Forelimb muscle (tissue), 1 donor: ENCODE measurements around the gene ARMC7. TPM values are rescaled to one million over a fixed set of nuclear protein-coding genes. Genes with fewer than 3 reads are reported as not detected.
"Not testable (repeated sequence)": the region's sequence is repeated elsewhere in the genome, so short reads cannot be mapped to it uniquely, and the experiment has no call there.

Experiments used
- DNase-seq: peaks from one replicate; pipeline ENCODE4 v3.0.0-alpha.2; 2013; ENCODE audit warnings: low read depth
- polyA plus RNA-seq: library from polyadenylated mRNA; unstranded; fragments of 120-200 nt; gene quantifications from one replicate; pipeline ENCODE4 v1.2.1, GENCODE V29; 2013; ENCODE audit not compliant: insufficient read length

ARMC7 gene
- polyA plus RNA-seq, 1 donor: 6.5 TPM

DNA sequence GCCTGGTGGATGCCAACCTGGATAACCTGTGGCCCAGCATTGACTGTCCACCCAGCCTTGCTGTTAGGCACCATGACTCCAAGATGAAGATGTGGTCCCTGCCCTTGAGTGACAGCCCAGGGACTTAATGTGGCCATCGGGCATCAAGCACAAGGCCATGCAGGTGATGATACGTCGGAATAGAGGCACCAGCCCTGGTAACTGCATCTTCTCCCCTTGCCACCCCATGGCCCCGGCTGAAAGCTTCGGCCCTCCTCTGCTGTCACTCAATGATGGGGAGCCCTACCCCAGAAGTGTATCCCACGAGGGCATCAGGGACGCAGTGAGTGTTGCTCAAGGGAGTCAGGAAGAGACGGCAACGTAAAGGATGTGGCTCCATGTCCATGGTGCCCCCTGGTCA, 19.8 kb downstream of the ARMC7 start:
- DNase-seq: no peak

DNA sequence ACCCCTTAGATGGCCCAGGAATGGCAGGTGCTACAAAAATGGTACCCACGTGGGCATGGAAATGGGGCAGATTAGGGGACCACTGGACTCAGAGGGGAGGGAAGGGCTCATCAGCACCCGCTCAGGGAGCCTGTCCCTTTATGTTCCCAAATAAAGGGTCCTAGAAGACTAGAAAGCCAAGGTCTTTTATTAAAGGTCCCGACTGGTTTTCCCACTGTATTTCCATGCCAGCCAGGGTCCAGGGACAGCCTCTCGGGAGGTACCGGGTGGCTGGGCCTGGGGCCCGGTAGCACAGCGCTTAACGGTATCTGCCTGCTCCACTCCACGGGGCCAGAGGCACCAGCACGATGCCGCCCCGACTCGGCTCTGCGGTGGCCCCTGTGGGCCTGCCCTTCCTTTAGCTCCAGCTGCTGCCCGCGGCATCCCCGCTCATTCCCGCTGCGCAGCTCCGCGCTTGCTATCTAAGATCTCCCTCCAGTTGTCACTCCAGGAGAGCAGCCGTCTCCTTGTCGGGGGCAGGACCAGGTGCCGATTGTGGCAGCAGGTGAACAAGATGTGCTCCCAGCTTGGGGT, 20.4 kb downstream of the ARMC7 start:
- no peak for DNase-seq

DNA sequence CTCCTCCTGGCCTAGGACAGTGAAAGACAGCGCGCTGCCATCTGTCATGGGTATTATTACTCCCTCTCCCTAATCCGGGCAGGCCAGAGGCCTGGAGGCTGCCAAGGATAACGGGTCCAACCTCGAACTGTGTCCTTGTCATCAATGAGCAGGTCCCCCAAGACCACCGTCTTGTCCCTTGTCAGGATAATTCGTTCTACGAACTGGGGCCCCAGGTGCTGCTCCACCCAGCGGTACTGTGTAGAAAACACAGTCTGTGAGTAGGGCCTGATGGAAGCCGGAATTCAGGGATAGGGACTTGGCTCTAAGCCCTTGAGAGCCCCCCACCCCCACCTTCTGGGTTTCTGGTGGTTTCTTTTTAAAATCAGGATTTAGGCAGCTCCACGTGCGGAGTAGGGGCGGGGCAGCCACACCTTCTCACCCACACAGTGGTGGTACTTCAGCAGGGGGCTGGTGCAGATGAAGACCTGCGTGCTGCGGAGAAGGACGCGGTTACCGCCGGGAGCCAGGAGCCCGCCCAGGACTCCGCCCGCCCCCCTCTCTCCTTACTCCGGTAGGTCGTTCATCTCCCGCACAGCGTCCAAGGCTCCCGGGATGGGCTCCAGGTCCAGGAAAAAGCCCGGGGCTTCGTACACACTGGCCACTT, 21.0 kb downstream of the ARMC7 start:
- no peak for DNase-seq

DNA sequence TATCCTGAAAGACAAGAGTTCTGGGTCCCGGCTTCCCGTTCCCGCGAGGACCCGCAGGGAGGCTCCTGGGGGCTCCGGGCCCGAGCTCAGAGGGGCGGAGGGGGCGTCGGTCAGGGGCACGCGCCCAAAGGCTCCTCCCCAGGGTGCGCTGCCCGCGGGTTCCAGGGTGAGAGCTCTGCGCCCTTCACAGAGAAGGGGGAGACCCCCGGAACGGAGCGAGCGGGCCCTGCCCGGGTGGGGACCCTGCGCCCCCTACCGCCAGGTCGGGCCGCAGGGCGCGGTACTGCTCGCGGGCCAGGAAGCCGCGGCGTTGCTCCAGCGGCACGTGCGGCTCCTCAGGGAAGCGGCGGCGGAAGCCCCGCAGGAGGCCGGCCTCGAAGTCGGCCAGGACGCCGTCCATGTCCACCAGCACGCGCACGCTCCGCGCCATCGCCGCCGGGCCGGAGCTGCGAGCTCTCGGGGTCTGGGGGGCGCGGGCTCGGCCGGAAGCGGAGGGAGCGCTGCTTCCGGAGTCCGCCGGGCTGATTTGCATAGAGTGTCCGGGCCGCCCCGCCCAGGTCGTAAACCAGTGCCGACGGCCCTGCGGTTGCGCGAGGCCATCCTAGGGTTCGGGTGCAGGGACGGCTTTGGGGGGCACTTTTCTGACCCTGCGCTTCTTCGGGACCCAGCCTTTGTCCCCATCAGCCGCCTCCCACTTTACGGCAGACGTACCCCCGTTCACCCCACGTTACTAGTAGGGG, 21.7 kb downstream of the ARMC7 start, which contains the start of gene NT5C:
Gene NT5C, minus strand, starts transcription at position 465 of the 740 bp plus-strand sequence. Its CDS starts 35 bp downstream, at position 430.
- peak; percentile 46 for DNase-seq

DNA sequence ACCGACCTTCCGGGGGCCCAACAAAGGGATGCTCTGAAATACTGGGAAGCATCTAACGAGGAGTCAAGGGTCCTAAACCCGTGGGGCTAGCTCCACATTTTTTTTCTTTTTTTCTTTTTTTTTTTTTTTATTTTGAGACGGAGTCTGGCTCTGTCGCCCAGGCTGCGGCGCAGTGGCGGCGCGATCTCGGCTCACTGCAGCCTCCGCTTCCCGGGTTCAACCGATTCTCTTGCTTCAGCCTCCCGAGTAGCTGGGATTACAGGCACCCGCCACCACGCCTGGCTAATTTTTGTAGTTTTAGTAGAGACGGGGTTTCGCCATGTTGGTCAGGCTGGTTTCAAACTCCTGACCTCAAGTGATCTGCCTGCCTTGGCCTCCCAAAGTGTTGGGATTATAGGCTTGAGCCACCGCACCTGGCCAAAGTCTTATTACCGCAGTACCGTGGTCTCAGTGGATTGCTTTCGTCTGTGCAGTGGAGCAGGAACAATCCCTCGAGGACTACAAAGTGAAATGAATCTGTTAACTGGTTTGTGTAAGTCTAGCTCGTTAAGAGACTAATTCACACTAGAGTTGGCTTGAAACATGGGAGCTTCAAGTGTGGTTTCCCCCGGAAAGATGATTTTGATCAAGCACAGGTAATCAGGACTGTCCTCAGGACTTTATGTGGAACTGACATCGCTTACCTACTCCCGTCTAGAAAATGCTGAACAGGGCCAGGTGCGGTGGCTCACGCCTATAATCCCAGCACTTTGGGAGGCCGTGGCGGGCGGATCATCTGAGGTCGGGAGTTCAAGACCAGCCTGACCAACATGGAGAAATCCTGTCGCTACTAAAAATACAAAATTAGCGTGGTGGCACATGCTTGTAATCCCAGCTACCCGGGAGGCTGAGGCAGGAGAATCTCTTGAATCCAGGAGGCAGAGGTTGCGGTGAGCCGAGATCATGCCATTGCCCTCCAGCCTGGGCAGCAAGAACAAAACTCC, 22.5 kb downstream of the ARMC7 start:
- DNase-seq: not testable (repeated sequence)

DNA sequence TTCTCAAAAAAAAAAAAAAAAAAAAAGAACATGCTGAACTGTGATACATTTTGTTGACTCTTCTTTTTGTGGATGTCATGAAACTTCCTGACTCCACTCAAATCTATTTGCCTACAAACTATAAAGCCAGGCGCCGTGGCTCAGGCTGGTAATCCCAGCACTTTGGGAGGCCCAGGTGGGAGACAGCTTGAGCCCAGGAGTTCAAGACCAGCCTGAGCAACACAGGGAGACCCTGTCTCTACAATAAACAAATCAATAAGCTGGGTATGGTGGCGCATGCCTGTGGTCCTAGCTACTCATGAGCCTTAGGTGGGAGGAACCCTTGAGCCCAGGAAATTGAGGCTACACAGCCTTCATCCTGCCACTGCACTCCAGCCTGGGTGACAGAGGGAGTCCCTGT, 23.2 kb downstream of the ARMC7 start:
- no peak for DNase-seq

DNA sequence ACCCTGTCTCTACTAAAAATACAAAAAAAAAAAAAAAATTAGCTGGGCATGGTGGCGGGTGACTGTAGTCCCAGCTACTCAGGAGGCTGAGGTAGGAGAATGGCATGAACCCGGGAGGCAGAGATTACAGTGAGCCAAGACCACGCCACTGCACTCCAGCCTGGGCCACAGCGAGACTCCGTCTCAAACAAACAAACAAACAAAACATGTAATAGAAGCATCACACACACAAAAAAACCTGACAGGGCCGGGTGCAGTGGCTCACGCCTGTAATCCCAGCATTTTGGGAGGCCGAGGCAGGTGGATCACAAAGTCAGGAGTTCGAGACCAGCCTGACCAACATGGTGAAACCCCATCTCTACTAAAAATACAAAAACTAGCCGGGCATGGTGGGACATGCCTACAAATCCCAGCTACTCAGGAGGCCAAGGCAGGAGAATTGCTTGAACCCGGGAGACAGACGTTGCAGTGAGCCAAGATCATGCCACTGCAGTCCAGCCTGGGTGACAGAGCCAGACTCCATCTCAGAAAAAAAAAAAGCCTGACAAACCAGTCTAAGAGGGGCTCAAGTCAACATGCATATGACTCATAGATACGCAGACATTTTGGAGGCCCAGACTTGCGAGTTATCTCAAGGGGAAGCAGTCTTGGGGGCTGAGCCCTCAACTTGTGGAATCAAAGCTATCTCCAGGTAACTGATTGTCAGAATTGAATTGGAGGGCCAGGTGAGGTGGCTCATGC, 24.0 kb downstream of the ARMC7 start:
- DNase-seq: not testable (repeated sequence)

DNA sequence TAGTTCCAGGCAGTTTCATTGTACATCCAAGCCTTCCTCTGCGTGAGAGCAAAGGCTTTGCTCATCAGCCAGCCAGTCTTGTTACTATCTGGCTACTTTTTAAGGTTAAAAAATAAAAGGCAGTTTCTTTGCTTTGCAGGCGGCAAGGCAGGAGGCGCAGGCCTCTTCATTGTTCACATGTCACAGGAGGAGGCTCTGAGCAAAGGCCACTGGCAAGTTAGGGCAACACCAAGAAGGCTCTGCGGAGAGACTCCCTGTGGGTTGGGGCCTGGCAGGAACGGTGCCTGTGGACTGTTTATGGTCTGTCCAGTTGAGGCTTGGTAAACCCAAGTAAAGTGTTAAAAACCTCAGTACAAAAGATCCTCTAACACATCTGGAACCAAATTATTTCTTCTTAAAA, 25.7 kb downstream of the ARMC7 start:
- no peak for DNase-seq

DNA sequence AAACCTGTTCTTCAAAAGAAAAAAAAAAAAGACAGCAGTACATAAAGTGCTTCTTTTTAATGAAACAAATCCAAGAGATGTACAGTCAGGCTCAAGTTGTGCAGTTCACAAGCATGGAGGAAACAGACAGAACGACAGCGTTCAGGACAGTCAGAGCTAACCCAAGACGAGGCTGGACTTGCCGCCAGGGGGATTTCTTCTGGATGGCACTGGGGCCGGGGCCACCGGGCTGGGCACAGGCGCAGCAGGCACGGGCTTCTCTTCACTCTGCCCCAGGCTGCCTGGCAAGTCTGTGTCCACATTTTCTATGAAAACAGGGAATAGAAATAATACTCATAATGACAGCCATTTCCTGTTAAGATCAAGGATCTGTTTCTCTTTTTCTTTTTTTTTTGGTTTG, 26.2 kb downstream of the ARMC7 start:
- no peak for DNase-seq

DNA sequence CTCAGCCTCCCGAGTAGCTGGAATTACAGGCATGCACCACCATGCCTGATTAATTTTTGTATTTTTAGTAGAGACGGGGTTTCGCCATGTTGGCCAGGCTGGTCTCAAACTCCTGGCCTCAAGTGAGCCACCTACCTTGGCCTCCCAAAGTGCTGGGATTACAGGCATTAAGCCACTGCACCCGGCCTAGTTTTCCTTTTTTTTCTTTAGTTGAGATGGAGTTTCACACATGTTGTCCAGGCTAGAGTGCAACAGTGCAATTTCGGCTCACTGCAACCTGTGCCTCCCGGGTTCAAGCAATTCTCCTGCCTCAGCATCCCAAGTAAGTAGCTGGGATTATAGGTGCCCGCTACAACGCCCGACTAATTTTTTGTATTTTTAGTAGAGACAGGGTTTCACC, 28.0 kb downstream of the ARMC7 start:
- not testable (repeated sequence) for DNase-seq

DNA sequence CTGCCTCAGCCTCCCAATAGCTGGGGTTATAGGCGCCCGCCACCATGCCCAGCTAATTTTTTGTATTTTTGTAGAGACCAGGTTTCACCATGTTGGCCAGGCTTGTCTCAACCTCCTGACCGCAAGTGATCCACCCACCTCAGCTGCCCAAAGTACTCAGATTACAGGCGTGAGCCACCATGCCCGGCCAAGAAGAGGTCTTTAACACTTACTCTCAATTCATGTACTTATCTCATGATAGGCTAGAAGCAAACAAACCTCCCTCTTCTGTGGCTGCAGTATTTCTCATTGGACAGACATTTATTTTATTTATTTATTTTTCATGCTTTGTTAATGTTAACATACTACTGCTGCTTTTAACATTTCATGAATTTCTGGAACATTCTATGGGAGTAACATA, 28.8 kb downstream of the ARMC7 start:
- no peak for DNase-seq

DNA sequence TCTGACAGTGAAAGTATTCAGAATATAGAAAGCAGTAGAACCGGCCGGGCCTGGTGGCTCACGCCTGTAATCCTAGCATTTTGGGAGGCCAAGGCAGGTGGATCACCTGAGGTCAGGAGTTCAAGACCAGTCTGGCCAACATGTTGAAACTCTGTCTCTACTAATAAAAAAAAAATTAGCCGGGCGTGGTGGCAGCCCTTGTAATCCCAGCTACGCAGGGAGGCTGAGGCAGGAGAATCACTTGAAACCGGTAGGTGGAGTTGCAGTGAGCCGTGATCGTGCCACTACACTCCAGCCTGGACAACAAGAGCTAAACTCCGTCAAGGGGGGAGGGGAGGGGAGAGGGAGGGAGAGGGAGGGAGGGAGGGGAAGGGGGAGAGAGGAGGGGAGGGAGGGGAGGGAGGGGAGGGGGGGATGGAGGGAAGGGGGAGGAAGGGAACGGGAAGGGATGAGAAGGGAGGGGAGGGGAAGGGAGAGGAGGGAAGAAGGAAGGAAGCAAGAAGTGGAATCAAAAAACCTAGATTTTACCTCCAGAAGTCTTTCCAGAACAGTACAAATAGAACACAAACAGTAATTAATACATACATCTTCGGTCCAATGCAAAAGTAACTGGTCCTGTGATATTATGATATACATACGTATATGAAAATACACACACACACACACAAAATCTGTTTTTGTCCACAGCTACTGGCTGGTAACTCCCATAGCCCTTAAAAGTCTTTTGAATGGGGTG, 32.6 kb downstream of the ARMC7 start:
- no peak for DNase-seq

DNA sequence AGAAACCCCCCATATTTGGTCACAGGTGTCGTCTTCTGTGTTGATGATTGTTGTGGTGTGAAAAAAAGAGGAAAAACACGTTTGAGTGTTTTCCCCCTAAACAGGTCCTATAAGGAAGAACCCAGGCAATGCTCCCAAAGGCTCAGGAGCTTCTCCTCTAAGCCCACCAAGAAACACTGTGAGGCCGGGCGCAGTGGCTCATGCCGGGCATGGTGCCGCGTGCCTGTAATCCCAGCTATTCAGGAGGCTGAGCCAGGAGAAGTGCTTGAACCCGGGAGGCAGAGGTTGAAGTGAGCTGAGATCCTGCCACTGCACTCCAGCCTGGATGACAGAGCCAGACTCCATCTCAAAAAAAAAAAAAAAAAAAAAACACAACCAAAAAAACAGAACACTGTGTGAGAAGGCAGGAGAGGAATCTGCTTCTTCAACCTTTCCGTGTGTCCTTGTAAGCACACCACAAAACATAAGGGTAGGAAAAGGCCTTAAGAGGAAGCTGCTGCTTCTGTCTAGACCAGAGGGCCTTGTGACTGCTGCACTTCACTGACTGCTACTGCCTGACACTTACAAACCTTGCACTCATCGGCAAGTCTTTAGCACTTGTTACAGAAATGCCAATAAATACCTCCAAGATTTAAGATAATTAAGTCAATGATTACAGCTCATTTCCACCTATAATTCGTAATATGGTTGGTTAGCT, 35.2 kb downstream of the ARMC7 start:
- no peak for DNase-seq

DNA sequence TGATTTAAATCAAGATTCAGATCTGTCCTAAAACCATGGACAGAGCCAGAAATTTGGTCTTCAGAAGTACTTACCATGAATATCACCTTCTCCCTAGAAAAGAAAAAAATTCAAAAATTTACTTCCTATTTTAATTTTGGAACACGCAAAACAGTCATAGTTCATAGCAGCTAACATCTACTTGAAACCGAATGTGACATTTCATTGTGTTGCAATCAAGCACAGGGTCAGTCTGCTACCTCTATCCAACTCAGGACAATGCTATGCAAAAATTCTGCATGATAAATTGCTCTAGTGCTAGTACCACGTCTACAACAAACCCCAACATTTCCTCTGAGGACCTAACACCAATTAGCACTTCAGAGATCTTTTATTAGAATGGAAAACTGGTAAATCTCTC, 36.8 kb downstream of the ARMC7 start:
- no peak for DNase-seq

DNA sequence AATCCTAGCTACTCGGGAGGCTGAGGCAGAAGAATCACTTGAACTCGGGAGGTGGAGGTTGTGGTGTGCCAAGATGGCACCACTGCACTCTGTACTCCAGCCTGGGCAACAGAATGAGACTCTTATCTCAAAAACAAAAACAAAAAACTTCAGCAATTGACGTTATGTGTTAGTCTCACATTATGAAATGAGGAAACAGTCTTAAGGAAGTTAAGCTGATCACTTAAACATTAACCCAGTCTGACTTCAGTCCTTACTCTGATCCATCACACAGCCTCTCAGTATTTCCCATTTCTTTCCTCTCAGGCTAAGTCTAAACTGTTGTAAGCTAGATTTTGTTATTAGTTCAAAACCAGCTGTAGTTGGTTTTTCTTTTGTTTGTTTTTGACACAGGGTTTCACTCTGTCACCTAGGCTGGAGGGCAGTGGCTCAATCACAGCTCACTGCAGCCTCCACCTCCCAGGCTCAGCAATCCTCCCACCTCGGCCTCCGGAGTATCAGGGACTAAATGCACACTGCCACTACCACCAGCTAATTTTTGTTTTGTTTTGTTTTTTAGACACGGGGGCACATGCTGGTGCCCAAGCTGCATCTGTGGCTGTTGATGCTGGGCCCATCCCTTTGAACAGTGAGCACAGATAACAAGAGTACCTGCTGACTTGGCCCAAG, 38.2 kb downstream of the ARMC7 start:
- DNase-seq: no peak

DNA sequence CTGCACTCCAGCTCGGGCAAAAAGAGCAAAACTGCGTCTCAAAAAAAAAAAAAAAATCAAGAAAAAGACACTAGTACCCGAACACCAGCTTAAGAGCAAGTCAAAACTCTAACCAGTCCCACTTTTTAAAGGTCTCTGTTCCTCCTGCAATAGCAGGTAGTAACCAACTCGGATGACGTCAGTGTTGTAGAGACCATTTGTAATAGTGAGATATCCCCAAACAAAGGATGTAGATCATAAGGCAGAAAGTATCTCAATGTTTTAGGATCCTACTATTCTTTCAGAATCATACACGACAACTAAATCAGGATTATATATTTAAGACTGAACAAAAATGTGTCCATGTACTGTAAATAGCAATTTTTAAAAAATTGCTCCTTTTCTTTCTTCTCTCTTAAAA, 42.2 kb downstream of the ARMC7 start:
- DNase-seq: no peak

DNA sequence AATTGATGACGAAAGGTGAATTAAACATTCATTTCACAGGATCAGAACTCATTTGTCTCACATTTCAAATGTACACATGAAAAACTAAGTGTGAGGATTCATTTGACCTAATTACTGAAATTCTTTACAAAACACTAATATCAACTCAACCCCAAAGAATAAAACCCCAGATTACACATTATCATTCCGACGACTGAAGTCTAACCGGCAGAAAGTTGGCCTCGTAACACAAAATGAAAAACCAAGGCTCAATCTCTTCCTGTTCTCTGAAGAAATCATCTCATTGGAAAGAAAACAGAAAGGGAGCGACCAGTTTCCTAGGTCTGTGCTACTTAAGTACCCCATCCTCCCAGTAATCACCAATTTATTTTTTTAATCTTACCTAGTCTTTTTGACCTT, 42.8 kb downstream of the ARMC7 start:
- no peak for DNase-seq

DNA sequence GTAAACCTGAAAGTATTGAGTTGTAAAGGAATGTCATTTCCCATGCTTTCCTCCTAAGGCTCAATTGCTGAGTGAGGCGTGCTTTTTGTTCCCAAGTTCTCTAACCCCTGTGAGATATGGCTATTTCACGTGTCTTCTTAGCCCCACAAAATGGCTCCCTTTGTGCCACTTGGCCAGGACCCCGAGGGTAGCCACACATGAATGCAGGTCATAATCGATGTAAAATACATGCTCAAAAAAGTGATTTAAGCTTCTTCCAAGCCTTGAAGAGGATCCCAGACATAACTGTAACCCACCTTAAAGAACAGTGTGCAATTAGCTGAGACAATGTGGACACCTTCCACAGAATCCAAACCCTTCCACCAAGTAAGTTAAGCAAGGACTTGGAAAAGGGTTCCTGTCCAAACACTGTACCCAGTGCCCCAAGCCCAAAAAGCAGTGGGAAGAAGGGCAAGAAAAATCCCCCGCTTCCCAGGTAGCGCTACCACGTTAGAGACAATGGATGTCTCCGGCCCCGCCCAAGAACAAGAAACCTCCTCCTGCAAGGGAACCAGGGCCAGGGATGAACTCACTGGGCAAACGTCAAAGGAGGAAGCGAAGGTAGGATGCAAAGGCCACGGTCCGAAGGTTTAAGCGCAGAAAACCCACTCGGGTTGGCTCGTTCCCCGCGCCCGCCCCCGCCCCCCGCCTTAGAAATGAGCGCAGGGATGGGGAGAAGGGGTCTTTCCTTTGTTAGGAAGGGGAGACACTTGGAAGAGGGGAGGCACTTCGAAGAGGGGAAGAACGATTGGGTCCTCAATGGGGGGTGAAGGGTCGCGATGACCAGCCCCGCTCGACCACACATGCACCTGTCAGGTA, 43.4 kb downstream of the ARMC7 start:
- no peak for DNase-seq
